HepG2 (cell line): ENCODE results near the gene SAMD4B. TPM values are rescaled to one million over a fixed set of nuclear protein-coding genes. Genes with fewer than 3 reads are reported as not detected.

Experiments
- ATAC-seq: fragments of 200-7000 bp; cut with Tn5 transposase; 3 replicates; pipeline ENCODE4 v1.9.1; 2020; ENCODE audit warnings: mild to moderate bottlenecking, moderate library complexity
- BruUV-seq: library from RNA; stranded (reverse); fragments of 400-500 nt; replicated peaks from 2 replicates; lab custom pipeline; 2021; lab: Mats Ljungman, UMichigan
- CTCF ChIA-PET: fragments of 300-600 bp; formaldehyde crosslinking; extraction: SDS; loops from one replicate; lab custom pipeline; 2021; ENCODE audit warnings: low total read pairs, inconsistent platforms, low intra/inter-chr PET ratio; lab: Yijun Ruan, JAX
- POLR2A ChIA-PET: fragments of 350-600 bp; sonication (Branson Sonifier 250); formaldehyde crosslinking; loops from one replicate; lab custom pipeline; 2020; ENCODE audit warnings: antibody characterized with exemption, inconsistent platforms; lab: Yijun Ruan, JAX
- DNase-seq: peaks from one replicate; pipeline ENCODE4 v3.0.0-alpha.2; 2015; ENCODE audit warnings: low spot score
- FAIRE-seq: peaks from 3 replicates; lab custom pipeline; 2011; peaks lifted over from hg19 to GRCh38; lab: Jason Lieb, UNC
- H2AFZ ChIP-seq: one replicate; pipeline ENCODE4 v1.6.1; 2011; ENCODE audit warnings: low read length, inconsistent platforms
- H3K27ac ChIP-seq: fragments of 300-600 bp; 3 replicates; pipeline ENCODE4 v1.8.0; 2011; ENCODE audit warnings: mixed run types, mild to moderate bottlenecking, mixed read lengths, low read length, inconsistent platforms; ENCODE audit not compliant: insufficient read depth; ENCODE audit errors: extremely low read length
- H3K27me3 ChIP-seq, 2 experiments: fragments of 200-600 bp in 1 of 2; 2 replicates in 1 of 2; 3 replicates in 1 of 2; pipeline versions ENCODE4 v1.6.0 to v1.8.0; 2011; ENCODE audit warnings: low read length in 2 of 2, mild to moderate bottlenecking in 2 of 2, moderate library complexity in 2 of 2, inconsistent platforms in 1 of 2; ENCODE audit not compliant: insufficient read depth in 2 of 2, control insufficient read depth in 1 of 2
- H3K36me3 ChIP-seq, 2 experiments: fragments of 200-600 bp in 1 of 2; replicated peaks in 1 of 2; 2 replicates in 1 of 2; 3 replicates in 1 of 2; pipeline versions ENCODE4 v1.5.1 to v1.8.0; 2011; ENCODE audit warnings: low read length in 2 of 2, inconsistent platforms in 1 of 2; ENCODE audit not compliant: insufficient read depth in 2 of 2, control insufficient read depth in 1 of 2
- H3K4me1 ChIP-seq: 2 replicates; pipeline ENCODE4 v1.5.1; 2012; ENCODE audit warnings: low read length, inconsistent platforms; ENCODE audit not compliant: insufficient read depth
- H3K4me2 ChIP-seq: 2 replicates; pipeline ENCODE4 v1.6.0; 2011; ENCODE audit warnings: low read depth, low read length, inconsistent platforms
- H3K4me3 ChIP-seq, 3 experiments: fragments of 200-600 bp in 1 of 3; sonication (generic), shearing (Covaris generic) in 1 of 3; replicated peaks in 1 of 3; 2 replicates each; pipeline ENCODE4 v1.5.1; 2011 to 2016; ENCODE audit warnings: low read length in 3 of 3, inconsistent platforms in 2 of 3, low read depth in 2 of 3, mild to moderate bottlenecking in 2 of 3, control low read depth in 1 of 3, mixed read lengths in 1 of 3; ENCODE audit not compliant: insufficient read depth in 1 of 3
- H3K79me2 ChIP-seq: one replicate; pipeline ENCODE4 v1.6.1; 2011; ENCODE audit warnings: low read length, inconsistent platforms; ENCODE audit not compliant: insufficient read depth
- H3K9ac ChIP-seq: 2 replicates; pipeline ENCODE4 v1.6.0; 2011; ENCODE audit warnings: mild to moderate bottlenecking, low read depth, low read length, inconsistent platforms; ENCODE audit not compliant: insufficient read depth
- H3K9me3 ChIP-seq: 2 replicates; pipeline ENCODE4 v1.5.1; 2012; ENCODE audit warnings: mild to moderate bottlenecking, low read length
- H4K20me1 ChIP-seq: 2 replicates; pipeline ENCODE4 v1.6.0; 2011; ENCODE audit warnings: inconsistent platforms, mild to moderate bottlenecking, low read length, moderate library complexity; ENCODE audit not compliant: insufficient read depth
- ATF7-NPFF ChIP-seq: sonication (generic); formaldehyde crosslinking; IDR thresholded peaks from 2 replicates; pipeline ENCODE4 v1.8.1; 2023; ENCODE audit warnings: mild to moderate bottlenecking, low read depth, missing genetic modification reagents, moderate library complexity
- CEBPB ChIP-seq: IDR thresholded peaks from 2 replicates; pipeline ENCODE4 v1.6.1; 2011; ENCODE audit warnings: low read depth, low read length, improper control_type of control experiment, borderline replicate concordance
- GATA4 ChIP-seq: sonication (generic); IDR thresholded peaks from 2 replicates; pipeline ENCODE4 v1.6.1; 2016; ENCODE audit warnings: antibody characterized with exemption, low read depth, borderline replicate concordance
- HES4 ChIP-seq: sonication (generic); formaldehyde crosslinking; IDR thresholded peaks from 2 replicates; pipeline ENCODE4 v1.9.0; 2021; ENCODE audit warnings: mild to moderate bottlenecking, missing genetic modification reagents, borderline replicate concordance
- ZFP62 ChIP-seq: sonication (generic); formaldehyde crosslinking; IDR thresholded peaks from 2 replicates; pipeline ENCODE4 v1.4.0; 2020; ENCODE audit warnings: missing genetic modification reagents
- ZFP82 ChIP-seq: sonication (generic); formaldehyde crosslinking; IDR thresholded peaks from 2 replicates; pipeline ENCODE4 v1.5.1; 2020; ENCODE audit warnings: mild to moderate bottlenecking, missing genetic modification reagents, borderline replicate concordance
- ZNF143 ChIP-seq: sonication (generic); formaldehyde crosslinking; IDR thresholded peaks from 2 replicates; pipeline ENCODE4 v1.4.0; 2020; ENCODE audit warnings: missing genetic modification reagents
- ZNF441 ChIP-seq: sonication (generic); formaldehyde crosslinking; IDR thresholded peaks from 2 replicates; pipeline ENCODE4 v1.7.0; 2021; ENCODE audit warnings: missing genetic modification reagents, borderline replicate concordance
- ZNF670 ChIP-seq: sonication (generic); formaldehyde crosslinking; IDR thresholded peaks from 2 replicates; pipeline ENCODE4 v1.8.0; 2022; ENCODE audit warnings: mild to moderate bottlenecking, missing genetic modification reagents, borderline replicate concordance
- ZNF775 ChIP-seq: sonication (generic); formaldehyde crosslinking; IDR thresholded peaks from 2 replicates; pipeline ENCODE4 v1.4.0; 2020; ENCODE audit warnings: missing genetic modification reagents, mild to moderate bottlenecking, moderate library complexity, borderline replicate concordance
- WGBS: methylation state at CpG from one replicate; pipeline ENCODE4 v1.1.6; 2017; ENCODE audit warnings: low lambda C conversion rate; 5-methylcytosine and 5-hydroxymethylcytosine counted together
- in situ Hi-C: cut with HindIII; loops from 2 replicates; pipeline ENCODE4 v1.10.0; 2017; ENCODE audit warnings: low pct_unique_long_range_greater_than_20kb; ENCODE audit not compliant: extremely low pct_ligation_motif_present
- intact Hi-C: fragments of 100-400 bp; cut with micrococcal nuclease; formaldehyde crosslinking; loops from one replicate; pipeline ENCODE4 v1.10.0; 2022; ENCODE audit not compliant: unreplicated experiment
- polyA plus RNA-seq, 8 experiments: library from polyadenylated mRNA; depleted of rRNA in 3 of 8; stranded (reverse) in 7 of 8; unstranded in 1 of 8; fragments of >200 nt; fragmentation: Illumina TruSeq in 4 of 8; extraction: Trizol in 4 of 8; gene quantifications; 2 replicates each; pipeline versions ENCODE4 v1.2.1 to v1.2.3, GENCODE V29; 2011 to 2016; ENCODE audit warnings: low read depth in 4 of 8, missing spikeins in 1 of 8, mixed read lengths in 1 of 8; ENCODE audit not compliant: insufficient read depth in 1 of 8
- total RNA-seq, 5 experiments: library from RNA; depleted of rRNA; stranded (reverse); fragments of >200 nt; fragmentation: Illumina TruSeq; extraction: Trizol; gene quantifications; 2 replicates each; pipeline ENCODE4 v1.2.3, GENCODE V29; 2016; ENCODE audit warnings: low read depth in 1 of 5
- TF ChIP-seq, protein P1 (sequence below): sonication (generic); formaldehyde crosslinking; IDR thresholded peaks from 2 replicates; pipeline ENCODE4 v1.5.0; 2020; ENCODE audit warnings: missing genetic modification reagents

SAMD4B gene
- total and polyA plus RNA-seq, 2 of the 13 experiments (the other 11 are each of a cell fraction or from before 2014, with no cell fraction given): 26.0 to 31.8 TPM

- TF ChIP-seq ZFP82 (CRISPR knock-in tag): no peak
- TF ChIP-seq, protein P1, sequence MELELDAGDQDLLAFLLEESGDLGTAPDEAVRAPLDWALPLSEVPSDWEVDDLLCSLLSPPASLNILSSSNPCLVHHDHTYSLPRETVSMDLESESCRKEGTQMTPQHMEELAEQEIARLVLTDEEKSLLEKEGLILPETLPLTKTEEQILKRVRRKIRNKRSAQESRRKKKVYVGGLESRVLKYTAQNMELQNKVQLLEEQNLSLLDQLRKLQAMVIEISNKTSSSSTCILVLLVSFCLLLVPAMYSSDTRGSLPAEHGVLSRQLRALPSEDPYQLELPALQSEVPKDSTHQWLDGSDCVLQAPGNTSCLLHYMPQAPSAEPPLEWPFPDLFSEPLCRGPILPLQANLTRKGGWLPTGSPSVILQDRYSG (CRISPR knock-in tag): no peak
These were observed 48.8 kb upstream of the SAMD4B start (continued) for GRCh38 chr19:39293394-39293793.

GRCh38 chr19:39296055-39296645, 46.1 kb upstream of the SAMD4B start, which contains the start of gene IFNL1:
Gene IFNL1, plus strand, starts transcription at chr19:39296407. Its CDS starts 15 bp downstream, at chr19:39296422.
- H3K4me3 ChIP-seq: no peak within 1 kb of the TSS
- H3K79me2 ChIP-seq: no peaks in the 10 kb centered on the region
- no peaks in the 10 kb centered on the region for H3K9me3 ChIP-seq
- H2AFZ ChIP-seq: no peak within 1 kb of the TSS
- no peak within 1 kb of the TSS for H3K27ac ChIP-seq
- no peak for ATAC-seq
- ChIA-PET CTCF (no interaction called here), POLR2A (no interaction called here)
- no peak within 1 kb of the TSS for H3K4me2 ChIP-seq
- H3K36me3 ChIP-seq: no peaks in the 10 kb centered on the region
- H4K20me1 ChIP-seq: no peaks in the 10 kb centered on the region
- no TSS peak for BruUV-seq
- TF ChIP-seq HES4 (no peak), ATF7-NPFF (no peak), ZNF143 (CRISPR knock-in tag) (no peak), ZFP62 (CRISPR knock-in tag) (no peak), ZNF670 (CRISPR knock-in tag) (no peak), ZNF441 (CRISPR knock-in tag) (no peak), GATA4 (no peak), CEBPB (no peak), ZNF775 (no peak)
- no peak for DNase-seq
- WGBS: 40% methylated on average over 10 of the region's 11 CpGs
- in situ Hi-C loops: no loop called here
- H3K9ac ChIP-seq: no peak within 1 kb of the TSS
- H3K27me3 ChIP-seq: peaks cover 0 to 10% of the 10 kb centered on the region in 2 experiments; a peak in 2 of 5 replicates
- intact Hi-C loops: no loop called here
- H3K4me1 ChIP-seq: no peaks in the 10 kb centered on the region
- FAIRE-seq: no peak
